Measurements from ENCODE around the gene ADCY3. TPM values are rescaled to one million over a fixed set of nuclear protein-coding genes. Genes with fewer than 3 reads are reported as not detected.

ADCY3 gene
- total RNA-seq, 1 experiment from 2014 or later = 50.3 TPM

- H3K27me3 Mint-ChIP-seq (ENCODE audit: insufficient read depth, unreplicated experiment) = no peaks in the 10 kb centered on the region
- no peak for DNase-seq (ENCODE audit: unreplicated experiment)
- H3K27ac Mint-ChIP-seq (ENCODE audit: low read depth, unreplicated experiment) = peak overlapping the region; percentile 87
- TF ChIP-seq CTCF (IDR thresholded peaks at IDR 0.05; ENCODE audit: unreplicated experiment) = no peak
- no TSS peak for BruUV-seq (replicated peaks)
- POLR2A ChIA-PET = interaction anchor here (0.6 to 0.7 kb wide), 2 partner anchors 10 to 255 kb away, joined by 4 read pairs; no protein-coding TSS in a partner anchor
- H3K4me3 Mint-ChIP-seq (ENCODE audit: unreplicated experiment) = no peak overlapping the region
- H3K4me1 Mint-ChIP-seq (ENCODE audit: insufficient read depth, unreplicated experiment) = peaks cover 22% of the 10 kb centered on the region
- H3K36me3 Mint-ChIP-seq (ENCODE audit: insufficient read depth, unreplicated experiment) = peaks cover 15% of the 10 kb centered on the region
- CTCF ChIA-PET = interaction anchor here (0.6 kb wide), 1 partner anchor 681 kb away, joined by 3 read pairs; no protein-coding TSS in a partner anchor
- no peaks in the 10 kb centered on the region for H3K9me3 Mint-ChIP-seq (ENCODE audit: unreplicated experiment)
- intact Hi-C loops (cut with micrococcal nuclease) = no loop called here
Observed at GRCh38 chr2:24872344-24873115, 47.5 kb downstream of the ADCY3 start.

DNA sequence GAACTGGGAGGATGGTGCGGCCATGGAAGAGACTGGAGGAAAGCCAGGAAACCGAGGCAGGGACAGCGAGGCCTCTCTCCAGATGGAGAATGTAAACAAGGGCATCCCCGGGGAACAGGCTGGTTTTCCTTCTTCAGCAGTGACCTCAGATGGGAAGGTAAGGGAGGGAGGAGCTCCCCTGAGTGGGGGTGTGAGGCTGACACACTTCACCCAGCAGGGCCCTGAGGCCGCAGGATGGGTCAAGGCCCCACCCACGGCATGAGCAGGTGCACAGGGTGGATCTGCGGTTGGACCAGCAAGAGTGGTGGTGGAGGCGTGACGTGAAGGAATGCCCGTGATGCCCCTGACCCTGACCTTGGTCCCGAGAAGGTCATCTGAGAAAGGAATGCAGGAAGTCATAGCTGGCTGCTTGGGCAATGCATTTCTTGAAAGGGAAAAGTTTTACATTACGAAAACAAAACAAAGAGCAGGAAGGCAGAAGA is 48.1 kb downstream of the ADCY3 start:
- DNase-seq (ENCODE audit: unreplicated experiment) = peak; percentile 60
- TF ChIP-seq CTCF (IDR thresholded peaks at IDR 0.05; ENCODE audit: unreplicated experiment) = no peak
- Mint-ChIP-seq H3K4me3 (ENCODE audit: unreplicated experiment) (no peak overlapping the region), H3K4me1 (ENCODE audit: insufficient read depth, unreplicated experiment) (peaks cover 22% of the 10 kb centered on the region), H3K9me3 (ENCODE audit: unreplicated experiment) (no peaks in the 10 kb centered on the region), H3K36me3 (ENCODE audit: insufficient read depth, unreplicated experiment) (peaks cover 19% of the 10 kb centered on the region), H3K27me3 (ENCODE audit: insufficient read depth, unreplicated experiment) (no peaks in the 10 kb centered on the region), H3K27ac (ENCODE audit: low read depth, unreplicated experiment) (peak overlapping the region; percentile 87)
- BruUV-seq (replicated peaks) = no TSS peak
- ChIA-PET POLR2A (interaction anchor here (0.6 kb wide), 1 partner anchor 10 kb away, joined by 4 read pairs; no protein-coding TSS in a partner anchor), CTCF (no interaction called here)
- intact Hi-C loops (cut with micrococcal nuclease) = no loop called here

GRCh38 chr2:24870891-24871705 is 48.9 kb downstream of the ADCY3 start:
- no peak for TF ChIP-seq CTCF (IDR thresholded peaks at IDR 0.05; ENCODE audit: unreplicated experiment)

GRCh38 chr2:24870440-24870839 is 49.6 kb downstream of the ADCY3 start:
- no peak for DNase-seq (ENCODE audit: unreplicated experiment)
- BruUV-seq (replicated peaks) = no TSS peak
- H3K4me1 Mint-ChIP-seq (ENCODE audit: insufficient read depth, unreplicated experiment) = peaks cover 22% of the 10 kb centered on the region
- peaks cover 19% of the 10 kb centered on the region for H3K36me3 Mint-ChIP-seq (ENCODE audit: insufficient read depth, unreplicated experiment)
- intact Hi-C loops (cut with micrococcal nuclease) = no loop called here
- TF ChIP-seq CTCF (IDR thresholded peaks at IDR 0.05; ENCODE audit: unreplicated experiment) = no peak
- H3K27me3 Mint-ChIP-seq (ENCODE audit: insufficient read depth, unreplicated experiment) = no peaks in the 10 kb centered on the region
- no peak overlapping the region for H3K27ac Mint-ChIP-seq (ENCODE audit: low read depth, unreplicated experiment)
- ChIA-PET POLR2A (no interaction called here), CTCF (interaction anchor here (0.7 kb wide), 1 partner anchor 461 kb away, joined by 3 read pairs; no protein-coding TSS in a partner anchor)
- H3K9me3 Mint-ChIP-seq (ENCODE audit: unreplicated experiment) = no peaks in the 10 kb centered on the region
- H3K4me3 Mint-ChIP-seq (ENCODE audit: unreplicated experiment) = no peak overlapping the region

More at GRCh38 chr2:24870891-24871705, 48.9 kb downstream of the ADCY3 start:
- Mint-ChIP-seq H3K9me3 (ENCODE audit: unreplicated experiment) (no peaks in the 10 kb centered on the region), H3K4me1 (ENCODE audit: insufficient read depth, unreplicated experiment) (peaks cover 22% of the 10 kb centered on the region), H3K27me3 (ENCODE audit: insufficient read depth, unreplicated experiment) (no peaks in the 10 kb centered on the region), H3K27ac (ENCODE audit: low read depth, unreplicated experiment) (peak overlapping the region; percentile 87), H3K4me3 (ENCODE audit: unreplicated experiment) (no peak overlapping the region), H3K36me3 (ENCODE audit: insufficient read depth, unreplicated experiment) (peaks cover 19% of the 10 kb centered on the region)
- ChIA-PET CTCF (no interaction called here), POLR2A (no interaction called here)
- intact Hi-C loops (cut with micrococcal nuclease) = no loop called here
- no TSS peak for BruUV-seq (replicated peaks)
- DNase-seq (ENCODE audit: unreplicated experiment) = no peak
